K562 treated with DMSO at 1 percent for 48 hours (cell line): ENCODE results near the gene PGBD1. TPM values are rescaled to one million over a fixed set of nuclear protein-coding genes. Genes with fewer than 3 reads are reported as not detected.

Experiments
- total RNA-seq: library from RNA; unstranded; fragments of 300-600 nt; gene quantifications from 2 replicates; pipeline ENCODE4 v1.2.3, GENCODE V29; 2022; ENCODE audit warnings: low replicate concordance; ENCODE audit errors: extremely low read depth

Gene PGBD1
- total RNA-seq = not detected in 2 replicates

GRCh38 chr6:28281288-28282064 is at the start of gene PGBD1:
Gene PGBD1, plus strand, starts transcription at chr6:28281572. Its CDS starts 2,242 bp downstream, at chr6:28283814.

GRCh38 chr6:28252009-28252975 is 29.1 kb upstream of the PGBD1 start, which contains the start of gene ZKSCAN4:
Gene ZKSCAN4, minus strand, starts transcription at chr6:28252269. Its CDS starts 289 bp downstream, at chr6:28251980.

DNA sequence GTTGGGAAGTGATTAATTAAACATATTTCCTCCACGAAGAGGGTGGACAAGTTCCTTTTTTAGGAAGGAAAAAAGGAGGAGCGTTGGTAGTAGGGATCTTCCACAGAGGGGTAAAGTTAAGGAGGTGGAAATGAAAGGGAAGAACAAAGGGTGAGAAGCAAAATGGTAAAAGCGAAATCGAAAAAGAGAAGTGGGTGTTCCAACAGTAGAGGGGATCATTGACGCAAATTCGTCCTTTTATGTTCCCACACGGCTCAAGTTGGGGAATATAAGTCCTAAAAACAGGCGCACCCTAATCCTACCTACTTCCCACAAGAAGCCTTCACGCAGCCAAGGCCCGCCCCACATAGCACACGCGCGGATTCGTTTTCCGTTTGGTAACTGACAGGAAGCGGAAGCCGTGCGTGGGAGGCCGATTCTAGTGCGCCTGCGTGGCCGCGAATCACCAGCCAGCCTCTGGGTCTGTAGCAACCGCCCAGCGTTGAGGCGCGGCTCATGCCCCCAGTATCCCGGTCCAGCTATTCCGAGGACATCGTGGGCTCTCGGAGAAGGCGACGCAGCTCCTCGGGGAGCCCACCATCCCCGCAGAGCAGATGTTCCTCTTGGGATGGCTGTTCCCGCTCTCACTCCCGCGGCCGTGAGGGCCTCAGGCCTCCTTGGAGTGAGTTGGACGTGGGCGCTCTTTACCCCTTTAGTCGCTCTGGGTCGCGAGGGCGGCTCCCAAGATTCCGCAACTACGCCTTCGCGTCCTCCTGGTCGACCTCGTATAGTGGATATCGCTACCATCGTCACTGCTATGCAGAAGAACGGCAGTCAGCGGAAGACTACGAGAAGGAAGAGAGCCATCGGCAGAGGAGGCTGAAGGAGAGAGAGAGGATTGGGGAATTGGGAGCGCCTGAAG is 22.2 kb upstream of the PGBD1 start, which contains the start of gene NKAPL:
Gene NKAPL (plus strand): TSS at position 421 of the 901 bp plus-strand sequence. CDS start 75 bp downstream, at position 496.

DNA sequence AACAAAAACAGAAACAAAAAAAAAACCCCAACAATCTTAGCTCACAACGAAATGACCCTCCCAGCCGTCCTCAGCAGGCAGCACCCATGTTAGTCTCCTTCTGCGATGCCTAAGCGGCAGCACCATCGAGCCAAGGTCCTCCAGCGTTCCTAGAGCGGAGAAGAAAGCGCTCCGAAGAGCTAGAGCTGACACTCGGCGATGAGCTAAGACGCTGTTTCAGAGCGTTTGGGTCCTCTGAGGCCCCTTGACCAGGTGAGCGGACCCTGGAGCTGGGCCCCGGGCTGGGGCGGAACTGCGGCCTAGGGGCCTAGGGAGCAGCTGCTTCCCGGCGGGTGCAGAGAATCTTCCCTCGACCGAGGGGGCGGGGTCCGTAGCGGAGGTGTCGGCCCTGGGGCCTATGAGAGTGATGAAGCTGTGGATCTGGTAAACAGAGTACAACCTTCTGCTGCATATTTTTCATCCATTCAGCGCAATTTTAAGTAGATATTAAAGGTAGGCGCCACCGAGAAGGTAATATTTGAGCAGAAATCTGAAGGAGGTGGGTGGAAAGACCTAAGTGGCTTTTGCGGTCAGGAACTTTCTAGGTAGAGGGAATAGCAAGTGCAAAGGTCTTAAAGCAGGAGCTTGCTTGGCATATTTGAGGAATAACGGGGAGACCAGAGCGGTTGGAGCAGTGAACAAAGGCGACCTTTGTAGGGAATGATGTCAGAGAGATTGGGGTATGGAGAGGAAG is 14.2 kb upstream of the PGBD1 start, which contains the start of gene ZSCAN26:
Gene ZSCAN26 (plus strand): TSS at position 182 of the 733 bp plus-strand sequence. CDS start 4,777 bp downstream, outside the sequence.

GRCh38 chr6:28335564-28336283 is 54.4 kb downstream of the PGBD1 start, which contains the start of gene ZSCAN31:
Gene ZSCAN31, minus strand, starts transcription at chr6:28336148. Its CDS starts 6,465 bp downstream, at chr6:28329683.

DNA sequence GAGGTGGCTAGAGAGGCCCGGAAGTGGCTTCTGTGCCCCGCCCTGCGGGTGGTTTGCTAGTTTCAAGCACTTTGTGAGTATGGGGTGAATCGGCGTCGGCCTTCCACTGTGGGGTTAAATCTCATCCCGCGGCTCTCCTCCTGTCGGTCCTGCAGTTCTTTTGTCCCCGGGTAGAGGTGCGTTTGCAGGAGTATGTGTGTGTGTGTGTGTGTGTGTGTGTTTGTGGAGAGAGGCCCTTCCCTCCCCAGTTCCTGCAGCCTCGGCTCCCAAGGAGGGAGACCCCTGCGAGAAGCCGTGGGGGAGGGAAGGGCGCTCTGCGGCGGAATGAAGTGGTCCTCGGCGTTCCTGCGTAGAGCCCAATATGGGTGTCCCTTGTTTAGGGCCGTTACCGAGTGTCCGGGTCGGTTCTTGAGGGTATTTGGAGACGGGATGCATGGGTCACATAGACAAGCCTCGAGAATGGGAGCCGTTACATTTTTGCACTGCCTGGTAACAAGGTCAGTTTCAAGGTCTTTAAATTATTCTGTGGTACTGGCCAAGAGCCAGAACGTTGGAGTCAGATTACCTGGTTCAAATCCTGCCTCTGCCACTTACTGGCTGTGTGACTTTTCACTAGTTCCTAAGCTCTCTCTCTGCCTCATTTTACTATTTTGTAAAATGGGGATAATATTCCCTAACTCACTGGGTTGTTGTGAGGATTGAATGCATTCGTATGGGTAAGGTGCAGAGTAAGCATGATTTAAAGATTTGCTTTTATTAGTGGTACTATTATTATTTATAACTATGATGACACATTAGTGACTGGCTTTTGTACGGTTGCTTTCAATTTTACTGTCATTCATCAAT is 68.7 kb downstream of the PGBD1 start, which contains the start of gene ZKSCAN3:
Gene ZKSCAN3 (plus strand): TSS at position 56 of the 846 bp plus-strand sequence. CDS start 9,640 bp downstream, outside the sequence.

Other genes with a start within 250 kb of the PGBD1 start
- not detected in 2 replicates for gene ZNF165, start 201.0 kb upstream of the PGBD1 start, total RNA-seq
- not detected in 2 replicates for gene ZSCAN16, start 157.0 kb upstream of the PGBD1 start, total RNA-seq
- gene ZKSCAN8, start 139.7 kb upstream of the PGBD1 start, total RNA-seq = not detected in 2 replicates
- gene ZSCAN9, start 56.3 kb upstream of the PGBD1 start, total RNA-seq = not detected in 2 replicates
- not detected in 2 replicates for gene ZKSCAN4, start 29.3 kb upstream of the PGBD1 start, total RNA-seq
- not detected in 2 replicates for gene NKAPL, start 22.3 kb upstream of the PGBD1 start, total RNA-seq
- gene ZSCAN26, start 14.4 kb upstream of the PGBD1 start, total RNA-seq = not detected in 2 replicates
- not detected in 2 replicates for gene ZSCAN31, start 54.6 kb downstream of the PGBD1 start, total RNA-seq
- gene ZKSCAN3, start 68.4 kb downstream of the PGBD1 start, total RNA-seq = not detected in 2 replicates
- not detected in 2 replicates for gene ZSCAN12, start 118.2 kb downstream of the PGBD1 start, total RNA-seq
- not detected in 2 replicates for gene ZSCAN23, start 161.9 kb downstream of the PGBD1 start, total RNA-seq
- gene GPX6, start 234.2 kb downstream of the PGBD1 start, total RNA-seq = not detected in 2 replicates
- gene GPX5, start 244.3 kb downstream of the PGBD1 start, total RNA-seq = not detected in 2 replicates